ENCODE data around the gene GOLGB1. TPM values are rescaled to one million over a fixed set of nuclear protein-coding genes. Genes with fewer than 3 reads are reported as not detected.

The GOLGB1 gene
- total and polyA plus RNA-seq, 2 donors (not counting 3 experiments of a cell fraction or from before 2014, with no cell fraction given) = 7.4 to 42.7 TPM

DNA sequence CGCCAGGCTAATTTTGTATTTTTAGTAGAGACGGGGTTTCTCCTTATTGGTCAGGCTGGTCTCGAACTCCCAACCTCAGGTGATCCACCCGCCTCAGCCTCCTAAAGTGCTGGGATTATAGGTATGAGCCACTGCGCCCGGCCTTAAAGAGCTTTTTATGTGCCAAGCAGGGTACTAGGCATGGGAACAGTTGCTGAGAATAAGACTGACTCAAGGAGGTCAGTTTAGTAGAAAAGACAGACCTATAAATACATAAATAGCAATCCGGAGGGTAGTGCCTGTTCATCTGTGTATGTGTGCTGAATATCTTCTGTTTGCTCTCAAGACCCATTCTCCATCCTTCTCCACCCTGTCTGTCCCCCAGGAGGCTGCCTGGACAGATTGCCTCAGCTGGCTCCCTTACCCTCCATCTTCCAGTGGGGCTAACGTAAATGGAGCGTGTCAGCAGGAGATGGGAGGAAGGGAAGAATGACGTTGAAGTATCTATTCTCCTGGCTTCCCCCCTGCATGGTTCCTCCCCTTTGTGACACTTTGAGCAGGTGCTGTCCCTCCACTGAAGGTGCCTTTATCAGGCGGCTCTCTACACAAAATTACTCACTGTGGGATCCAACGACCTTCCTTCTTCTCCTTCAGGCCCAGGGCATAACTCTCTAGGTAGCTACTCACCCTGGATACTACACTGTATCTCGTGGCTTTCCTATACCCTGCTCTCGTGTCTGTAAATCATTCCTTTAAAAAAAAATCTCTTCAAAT lies 125.2 kb downstream of the GOLGB1 start:
- CTCF ChIA-PET = no interaction called here
- DNase-seq (ENCODE audit: low read depth, low spot score) = no peak
- no peaks in the 10 kb centered on the region for H3K27me3 ChIP-seq (ENCODE audit: control insufficient read depth in 2 of 2, insufficient read depth in 2 of 2, low read length in 2 of 2)
- dilution Hi-C loops (cut with MboI; ENCODE audit: extremely low pct_ligation_motif_present, low sequenced_read_pairs) = no loop called here
- no peak overlapping the region for H3K9ac ChIP-seq (replicated peaks; ENCODE audit: extremely low read depth, insufficient read depth, low read length)
- H3K4me1 ChIP-seq (ENCODE audit: control insufficient read depth, extremely low read depth, insufficient read depth, low read length) = no peaks in the 10 kb centered on the region
- no peak overlapping the region for H3K4me3 ChIP-seq (replicated peaks in 1 of 3; ENCODE audit: insufficient read depth in 1 of 3, low read depth in 1 of 3, low read length in 3 of 3)
- H4K20me1 ChIP-seq (replicated peaks; ENCODE audit: control insufficient read depth, extremely low read depth, insufficient read depth, low read length) = no peaks in the 10 kb centered on the region
- H3K4me2 ChIP-seq (ENCODE audit: insufficient read depth, low read length) = no peak overlapping the region
- no peaks in the 10 kb centered on the region for H3K9me1 ChIP-seq (replicated peaks; ENCODE audit: control insufficient read depth, extremely low read depth, insufficient read depth, low read length)
- no peak for FAIRE-seq
- intact Hi-C loops (cut with micrococcal nuclease) = no loop called here
- no peaks in the 10 kb centered on the region for H3K9me3 ChIP-seq (replicated peaks; ENCODE audit: control insufficient read depth, insufficient read depth, low read length)
- POLR2A ChIA-PET = no interaction called here
- TF ChIP-seq GATA2 (IDR thresholded peaks at IDR 0.05; ENCODE audit: insufficient read depth, insufficient read length, low read depth, low read length) (no peak), MYC (IDR thresholded peaks at IDR 0.05; ENCODE audit: low read depth, low read length) (no peak), CTCF (IDR thresholded peaks at IDR 0.05; ENCODE audit: extremely low read depth in 1 of 2, insufficient read depth in 1 of 2, low read depth in 1 of 2, low read length in 2 of 2) (no peak), EZH2 (IDR thresholded peaks at IDR 0.05; ENCODE audit: borderline replicate concordance, low read depth, low read length, severe bottlenecking) (no peak), MAX (IDR thresholded peaks at IDR 0.05; ENCODE audit: insufficient read depth, insufficient read length) (no peak), JUN (IDR thresholded peaks at IDR 0.05; ENCODE audit: borderline replicate concordance, insufficient read depth, insufficient read length, low read depth) (no peak)
- no TSS peak for BruUV-seq (replicated peaks)
- H3K79me2 ChIP-seq (ENCODE audit: control insufficient read depth, insufficient read depth, low read length) = no peaks in the 10 kb centered on the region
- no peaks in the 10 kb centered on the region for H3K36me3 ChIP-seq (ENCODE audit: control insufficient read depth in 2 of 2, extremely low read depth in 1 of 2, insufficient read depth in 2 of 2, low read length in 2 of 2)
- no peak overlapping the region for H3K27ac ChIP-seq (ENCODE audit: insufficient read depth, low read depth, low read length)
- H2AFZ ChIP-seq (ENCODE audit: low read depth, low read length) = no peak overlapping the region
